H1 (cell line): ENCODE measurements around the gene BRPF3. TPM values are rescaled to one million over a fixed set of nuclear protein-coding genes. Genes with fewer than 3 reads are reported as not detected.

Experiments
- ATF2 ChIP-seq: IDR thresholded peaks from 2 replicates; pipeline ENCODE4 v1.6.1; 2012; ENCODE audit warnings: low read length, inconsistent platforms
- CBX5 ChIP-seq: fragments of 300-800, 300-1000 bp; sonication (generic); IDR thresholded peaks from 2 replicates; pipeline ENCODE4 v1.7.1; 2016; ENCODE audit warnings: antibody characterized with exemption, low read length, low read depth
- CTCF ChIP-seq, 3 experiments: IDR thresholded peaks; 1 replicate in 2 of 3; 2 replicates in 1 of 3; pipeline versions ENCODE4 v1.5.1 to v1.6.1; 2011; ENCODE audit warnings: low read length in 3 of 3, mild to moderate bottlenecking in 3 of 3, inconsistent platforms in 2 of 3, low read depth in 1 of 3, moderate library complexity in 1 of 3; ENCODE audit not compliant: insufficient read depth in 1 of 3; ENCODE audit errors: control extremely low read depth in 1 of 3
- GTF2F1 ChIP-seq: IDR thresholded peaks from 2 replicates; pipeline ENCODE4 v1.6.1; 2012; ENCODE audit warnings: low read depth, low read length, improper control_type of control experiment, borderline replicate concordance
- POLR2A ChIP-seq, 2 experiments: IDR thresholded peaks; 1 replicate in 1 of 2; 2 replicates in 1 of 2; pipeline ENCODE4 v1.6.1; 2011; ENCODE audit warnings: low read depth in 2 of 2, low read length in 2 of 2, mild to moderate bottlenecking in 2 of 2; ENCODE audit errors: control extremely low read depth in 1 of 2
- polyA plus RNA-seq, 7 experiments: library from polyadenylated mRNA; depleted of rRNA in 3 of 7; stranded (reverse) in 5 of 7; unstranded in 2 of 7; fragments of >200 nt in 5 of 7; fragments of 200-250 nt in 2 of 7; gene quantifications; 1 replicate in 5 of 7; 2 replicates in 1 of 7; 4 replicates in 1 of 7; pipeline versions ENCODE4 v1.2.1 to v1.2.3, GENCODE V29; 2011 to 2013; ENCODE audit warnings: missing spikeins in 2 of 7, mixed read lengths in 2 of 7
- total RNA-seq: library from RNA; stranded (reverse); fragmentation: NEBNext Ultra II Directional; extraction: Animal tissue kit (Norgen Biotek cat#: 25700); gene quantifications from 2 replicates; pipeline ENCODE4 v1.2.1, GENCODE V29; 2021

The BRPF3 gene
- total and polyA plus RNA-seq, 2 of the 8 experiments (the other 6 are each of a cell fraction or from before 2014, with no cell fraction given), result 26.0 to 37.5 TPM

GRCh38 chr6:36210886-36211595 is 14.5 kb downstream of the BRPF3 start (continued):
- TF ChIP-seq CTCF (IDR thresholded peaks at IDR 0.05; ENCODE audit: control extremely low read depth in 1 of 3, insufficient read depth in 1 of 3, low read depth in 1 of 3, low read length in 3 of 3) (no peak), ATF2 (no peak), CBX5 (no peak), POLR2A (IDR thresholded peaks at IDR 0.05; ENCODE audit: control extremely low read depth in 1 of 2, low read depth in 2 of 2, low read length in 2 of 2) (no peak), GTF2F1 (no peak)
